H9 (cell line): ENCODE measurements around the gene GABBR2. TPM values are rescaled to one million over a fixed set of nuclear protein-coding genes. Genes with fewer than 3 reads are reported as not detected.
A peak's percentile ranks its signal among the peaks of the same experiment; 100 is the strongest.

Source experiments
- DNase-seq: peaks from one replicate; pipeline ENCODE4 v3.0.0-alpha.2; 2017
- H2AFZ ChIP-seq: one replicate; pipeline ENCODE4 v1.6.1; 2013; ENCODE audit warnings: mild to moderate bottlenecking, low read length, control low read depth, moderate library complexity
- H2AK5ac ChIP-seq: 2 replicates; pipeline ENCODE4 v1.6.1; 2013; ENCODE audit warnings: low read length, control low read depth, mixed read lengths; ENCODE audit not compliant: insufficient read length
- H2BK120ac ChIP-seq: one replicate; pipeline ENCODE4 v1.6.1; 2013; ENCODE audit warnings: low read depth, mild to moderate bottlenecking, low read length, control low read depth, inconsistent platforms; ENCODE audit not compliant: poor library complexity, severe bottlenecking
- H2BK12ac ChIP-seq: 2 replicates; pipeline ENCODE4 v1.6.1; 2013; ENCODE audit warnings: low read length, control low read depth, mixed read lengths, low read depth; ENCODE audit not compliant: insufficient read length
- H2BK15ac ChIP-seq: 2 replicates; pipeline ENCODE4 v1.6.1; 2013; ENCODE audit warnings: low read depth, low read length, control low read depth
- H2BK20ac ChIP-seq: one replicate; pipeline ENCODE4 v1.6.1; 2013; ENCODE audit warnings: low read depth, mild to moderate bottlenecking, low read length, control low read depth, inconsistent platforms; ENCODE audit not compliant: poor library complexity, severe bottlenecking
- H2BK5ac ChIP-seq: 2 replicates; pipeline ENCODE4 v1.6.1; 2013; ENCODE audit warnings: low read length, control low read depth, mixed read lengths; ENCODE audit not compliant: insufficient read length
- H3K14ac ChIP-seq: 2 replicates; pipeline ENCODE4 v1.6.1; 2013; ENCODE audit warnings: low read length, control low read depth; ENCODE audit not compliant: insufficient read depth
- H3K18ac ChIP-seq: 2 replicates; pipeline ENCODE4 v1.6.1; 2013; ENCODE audit warnings: low read depth, mild to moderate bottlenecking, mixed read lengths, low read length, control low read depth; ENCODE audit not compliant: insufficient read length
- H3K23ac ChIP-seq: 2 replicates; pipeline ENCODE4 v1.6.1; 2013; ENCODE audit warnings: low read length, control low read depth, mixed read lengths, low read depth; ENCODE audit not compliant: insufficient read length
- H3K23me2 ChIP-seq: 2 replicates; pipeline ENCODE4 v1.6.1; 2013; ENCODE audit warnings: low read depth, mild to moderate bottlenecking, mixed read lengths, low read length, control low read depth; ENCODE audit not compliant: insufficient read length, poor library complexity, severe bottlenecking
- H3K27ac ChIP-seq: 2 replicates; pipeline ENCODE4 v1.5.1; 2013; ENCODE audit warnings: low read length, control low read depth, mixed read lengths, low read depth; ENCODE audit not compliant: insufficient read length
- H3K27me3 ChIP-seq: 2 replicates; pipeline ENCODE4 v1.6.1; 2013; ENCODE audit warnings: low read length, control low read depth, inconsistent platforms; ENCODE audit not compliant: insufficient read depth
- H3K4ac ChIP-seq: 2 replicates; pipeline ENCODE4 v1.6.1; 2013; ENCODE audit warnings: low read depth, mild to moderate bottlenecking, control low read depth, inconsistent platforms, low read length, moderate library complexity
- H3K4me1 ChIP-seq: 2 replicates; pipeline ENCODE4 v1.6.1; 2013; ENCODE audit warnings: low read length, control low read depth, inconsistent platforms; ENCODE audit not compliant: insufficient read depth
- H3K4me2 ChIP-seq: 2 replicates; pipeline ENCODE4 v1.6.1; 2013; ENCODE audit warnings: low read length, control low read depth, mixed read lengths; ENCODE audit not compliant: insufficient read length, insufficient read depth
- H3K56ac ChIP-seq: 2 replicates; pipeline ENCODE4 v1.6.1; 2013; ENCODE audit warnings: low read depth, mild to moderate bottlenecking, mixed read lengths, low read length, control low read depth; ENCODE audit not compliant: insufficient read length
- H3K79me1 ChIP-seq: 2 replicates; pipeline ENCODE4 v1.6.1; 2013; ENCODE audit warnings: low read depth, mild to moderate bottlenecking, moderate library complexity, low read length, control low read depth, inconsistent platforms; ENCODE audit not compliant: insufficient read depth, poor library complexity, severe bottlenecking
- H3K79me2 ChIP-seq: 2 replicates; pipeline ENCODE4 v1.6.1; 2013; ENCODE audit warnings: low read length, control low read depth, inconsistent platforms; ENCODE audit not compliant: insufficient read depth
- H3K9ac ChIP-seq: 2 replicates; pipeline ENCODE4 v1.6.1; 2013; ENCODE audit warnings: low read length, control low read depth, mixed read lengths; ENCODE audit not compliant: insufficient read length; ENCODE audit errors: extremely low read depth
- H3K9me3 ChIP-seq: one replicate; pipeline ENCODE4 v1.6.1; 2013; ENCODE audit warnings: low read depth, low read length, inconsistent platforms; ENCODE audit not compliant: control insufficient read depth
- H3T11ph ChIP-seq: one replicate; pipeline ENCODE4 v1.6.1; 2013; ENCODE audit warnings: mild to moderate bottlenecking, low read length, control low read depth, inconsistent platforms
- H4K20me1 ChIP-seq: one replicate; pipeline ENCODE4 v1.6.1; 2013; ENCODE audit not compliant: control insufficient read depth, insufficient read length, insufficient read depth
- H4K5ac ChIP-seq: 2 replicates; pipeline ENCODE4 v1.6.1; 2013; ENCODE audit warnings: low read depth, mild to moderate bottlenecking, mixed read lengths, low read length, control low read depth; ENCODE audit not compliant: insufficient read length
- H4K8ac ChIP-seq: replicated peaks from 2 replicates; pipeline ENCODE4 v1.6.1; 2013; ENCODE audit warnings: low read length, control low read depth, mixed read lengths, low read depth; ENCODE audit not compliant: insufficient read length
- H4K91ac ChIP-seq: 2 replicates; pipeline ENCODE4 v1.6.1; 2013; ENCODE audit warnings: low read depth, mild to moderate bottlenecking, moderate library complexity, mixed read lengths, low read length, control low read depth; ENCODE audit not compliant: insufficient read length
- H3K27ac Mint-ChIP-seq, 3 experiments: 2 replicates in 2 of 3; 3 replicates in 1 of 3; pipeline ENCODE4 v1.8.0; 2020 to 2021; ENCODE audit warnings: mixed read lengths in 3 of 3, mild to moderate bottlenecking in 1 of 3, moderate library complexity in 1 of 3
- H3K27me3 Mint-ChIP-seq: 2 replicates; pipeline ENCODE4 v1.8.0; 2021; ENCODE audit warnings: low read depth, mild to moderate bottlenecking, moderate library complexity, mixed read lengths
- H3K36me3 Mint-ChIP-seq, 3 experiments: 2 replicates in 2 of 3; 3 replicates in 1 of 3; pipeline ENCODE4 v1.8.0; 2020 to 2021; ENCODE audit warnings: low read depth in 3 of 3, mixed read lengths in 3 of 3; ENCODE audit not compliant: insufficient read depth in 1 of 3
- H3K4me1 Mint-ChIP-seq, 2 experiments: 2 replicates each; pipeline ENCODE4 v1.8.0; 2020; ENCODE audit warnings: mixed read lengths in 2 of 2
- H3K4me3 Mint-ChIP-seq, 2 experiments: 2 replicates in 1 of 2; 3 replicates in 1 of 2; pipeline ENCODE4 v1.8.0; 2020 to 2021; ENCODE audit warnings: mild to moderate bottlenecking in 2 of 2, mixed read lengths in 2 of 2, moderate library complexity in 1 of 2
- H3K9me3 Mint-ChIP-seq, 2 experiments: 2 replicates in 1 of 2; 3 replicates in 1 of 2; pipeline ENCODE4 v1.8.0; 2020; ENCODE audit warnings: mild to moderate bottlenecking in 2 of 2, mixed read lengths in 2 of 2, moderate library complexity in 1 of 2
- CTCF ChIP-seq: fragments of 200-600 bp; sonication (generic); conservative IDR thresholded peaks from 3 replicates; pipeline ENCODE4 v1.8.0; 2021; ENCODE audit warnings: antibody characterized with exemption, mild to moderate bottlenecking
- WGBS: extraction: QIAGEN DNeasy Blood & Tissue Kit; methylation state at CpG from one replicate; pipeline ENCODE4 v1.1.7; 2013; ENCODE audit warnings: missing lambda C conversion rate, low lambda C conversion rate, mixed read lengths; ENCODE audit not compliant: insufficient read length; ENCODE audit errors: extremely low coverage; 5-methylcytosine and 5-hydroxymethylcytosine counted together
- total RNA-seq: library from RNA; stranded (reverse); gene quantifications from 2 replicates; pipeline ENCODE4 v1.2.1, GENCODE V29; 2021

GABBR2 gene
- total RNA-seq, 1 experiment from 2014 or later: 0.66 TPM

- H4K20me1 ChIP-seq: no peaks in the 10 kb centered on the region
- no peak overlapping the region for H2BK15ac ChIP-seq
- H3K27me3 Mint-ChIP-seq: peaks cover 6% of the 10 kb centered on the region
- DNase-seq: no peak
- no peak overlapping the region for H2BK12ac ChIP-seq
- H3K9ac ChIP-seq: no peak overlapping the region
- H3K56ac ChIP-seq: no peak overlapping the region
- H2AK5ac ChIP-seq: no peak overlapping the region
- no CpG with 5 or more reads among the region's 10 CpGs for WGBS
- no peak overlapping the region for H2BK120ac ChIP-seq
- H3K36me3 Mint-ChIP-seq: no peaks in the 10 kb centered on the region
- TF ChIP-seq CTCF: no peak
- no peak overlapping the region for H3T11ph ChIP-seq
- no peak overlapping the region for H3K27ac ChIP-seq
- H3K4ac ChIP-seq: no peak overlapping the region
- H3K79me2 ChIP-seq: no peaks in the 10 kb centered on the region
- no peak overlapping the region for H3K23ac ChIP-seq
- no peaks in the 10 kb centered on the region for H3K9me3 ChIP-seq
- H3K4me1 Mint-ChIP-seq: peaks cover 9 to 13% of the 10 kb centered on the region in 2 experiments
- H2BK20ac ChIP-seq: no peak overlapping the region
- H3K27me3 ChIP-seq: no peaks in the 10 kb centered on the region
- H2AFZ ChIP-seq: no peak overlapping the region
- H3K9me3 Mint-ChIP-seq: no peaks in the 10 kb centered on the region
- no peak overlapping the region for H4K5ac ChIP-seq
- no peak overlapping the region for H3K4me2 ChIP-seq
- no peak overlapping the region for H3K18ac ChIP-seq
- H3K27ac Mint-ChIP-seq: peak overlapping the region in 1 of 3 experiments; percentile 72; a peak in 1 of 7 replicates
- H3K23me2 ChIP-seq: no peaks in the 10 kb centered on the region
- H3K14ac ChIP-seq: no peak overlapping the region
- H4K8ac ChIP-seq: no peak overlapping the region
- no peak overlapping the region for H3K4me3 Mint-ChIP-seq
- peaks cover 2% of the 10 kb centered on the region; the same call in 1 of the 2 replicates for H3K4me1 ChIP-seq
- no peak overlapping the region for H2BK5ac ChIP-seq
- no peaks in the 10 kb centered on the region for H3K79me1 ChIP-seq
- H4K91ac ChIP-seq: no peak overlapping the region
Observed at GRCh38 chr9:98647236-98647635, 61.5 kb downstream of the GABBR2 start.
